Mesothelial cell of epicardium (in vitro differentiated cells): ENCODE measurements around the gene FAM200B. TPM values are rescaled to one million over a fixed set of nuclear protein-coding genes. Genes with fewer than 3 reads are reported as not detected.

Source experiments
- DNase-seq, 2 experiments: peaks; one replicate each; pipeline ENCODE4 v3.0.0; 2021; ENCODE audit warnings: low spot score in 2 of 2; ENCODE audit not compliant: unreplicated experiment in 2 of 2
- H3K27ac Mint-ChIP-seq: 2 replicates; pipeline ENCODE4 v1.8.0; 2021; ENCODE audit warnings: mixed read lengths
- H3K27me3 Mint-ChIP-seq: 2 replicates; pipeline ENCODE4 v1.8.0; 2021; ENCODE audit warnings: low read depth, mixed read lengths
- H3K36me3 Mint-ChIP-seq: 2 replicates; pipeline ENCODE4 v1.8.0; 2021; ENCODE audit warnings: mixed read lengths
- H3K4me1 Mint-ChIP-seq: 2 replicates; pipeline ENCODE4 v1.8.0; 2021; ENCODE audit warnings: mixed read lengths
- H3K4me3 Mint-ChIP-seq: 2 replicates; pipeline ENCODE4 v1.8.0; 2021; ENCODE audit warnings: mild to moderate bottlenecking, moderate library complexity, mixed read lengths
- H3K9me3 Mint-ChIP-seq: 2 replicates; pipeline ENCODE4 v1.8.0; 2021; ENCODE audit warnings: mixed read lengths
- CTCF ChIP-seq: fragments of 200-600 bp; sonication (generic); IDR thresholded peaks from one replicate; pipeline ENCODE4 v1.5.0; 2021; ENCODE audit warnings: antibody characterized with exemption; ENCODE audit not compliant: unreplicated experiment
- total RNA-seq: library from RNA; stranded (reverse); gene quantifications from 3 replicates; pipeline ENCODE4 v1.2.1, GENCODE V29; 2021

Gene FAM200B
- total RNA-seq, 1 donor from 2014 or later: 32.0 TPM

DNA sequence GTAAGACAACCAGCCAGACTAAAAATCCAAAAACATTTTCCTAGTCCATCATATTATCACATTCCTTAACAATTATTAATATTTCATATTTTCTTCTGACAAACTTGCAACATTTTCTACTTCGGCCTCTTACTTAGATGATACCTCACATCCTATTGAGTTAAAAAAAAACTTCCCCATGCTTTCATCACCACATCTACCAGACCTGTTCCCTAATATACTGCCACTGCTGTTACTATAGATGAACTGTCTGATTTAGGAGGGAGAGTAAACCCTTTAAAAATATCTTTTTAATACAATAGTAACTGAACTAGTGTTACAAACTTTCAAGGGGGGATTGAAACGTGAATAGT lies 1.5 kb downstream of the FAM200B start:
- H3K27ac Mint-ChIP-seq: peak overlapping the region; percentile 100
- H3K27me3 Mint-ChIP-seq: no peaks in the 10 kb centered on the region
- no peak for DNase-seq
- peaks cover 24% of the 10 kb centered on the region for H3K36me3 Mint-ChIP-seq
- H3K4me3 Mint-ChIP-seq: peak overlapping the region; percentile 96
- H3K9me3 Mint-ChIP-seq: no peaks in the 10 kb centered on the region
- H3K4me1 Mint-ChIP-seq: peaks cover 33% of the 10 kb centered on the region
- no peak for TF ChIP-seq CTCF

DNA sequence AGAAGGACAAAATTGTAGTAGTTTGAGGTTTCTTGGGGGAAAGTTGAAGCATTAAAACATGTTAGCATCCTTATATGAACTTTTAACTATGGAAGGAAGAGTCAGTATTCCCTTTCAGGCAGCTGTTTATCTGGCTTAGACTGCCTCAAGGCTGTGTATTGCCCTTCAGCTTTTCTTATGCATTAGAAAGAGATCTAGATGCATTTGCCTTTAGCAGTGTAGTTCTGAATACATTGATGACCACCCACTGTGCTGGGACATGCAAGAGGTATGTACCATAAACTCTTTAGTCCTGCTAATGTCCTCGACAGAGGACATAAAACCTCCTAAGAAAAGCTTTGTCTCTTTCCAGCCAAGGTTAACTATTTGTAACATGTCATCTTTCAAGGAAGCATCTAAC lies 2.9 kb downstream of the FAM200B start:
- H3K27me3 Mint-ChIP-seq: no peaks in the 10 kb centered on the region
- H3K4me1 Mint-ChIP-seq: peaks cover 28% of the 10 kb centered on the region
- peak overlapping the region; percentile 84 for H3K27ac Mint-ChIP-seq
- H3K36me3 Mint-ChIP-seq: peaks cover 28% of the 10 kb centered on the region
- DNase-seq: no peak
- TF ChIP-seq CTCF: no peak
- no peaks in the 10 kb centered on the region for H3K9me3 Mint-ChIP-seq
- H3K4me3 Mint-ChIP-seq: no peak overlapping the region

- Mint-ChIP-seq H3K27me3 (no peaks in the 10 kb centered on the region), H3K9me3 (no peaks in the 10 kb centered on the region), H3K27ac (peak overlapping the region; percentile 9), H3K36me3 (peaks cover 28% of the 10 kb centered on the region), H3K4me3 (no peak overlapping the region), H3K4me1 (peaks cover 30% of the 10 kb centered on the region)
- TF ChIP-seq CTCF: no peak
- no peak for DNase-seq
Observed at GRCh38 chr4:15688051-15688450, 6.4 kb downstream of the FAM200B start.

GRCh38 chr4:15689540-15689939 lies 7.9 kb downstream of the FAM200B start:
- Mint-ChIP-seq H3K9me3 (peaks cover 7% of the 10 kb centered on the region), H3K27ac (peak overlapping the region; percentile 94), H3K4me1 (peaks cover 18% of the 10 kb centered on the region), H3K4me3 (no peak overlapping the region), H3K27me3 (no peaks in the 10 kb centered on the region), H3K36me3 (peaks cover 33% of the 10 kb centered on the region)
- TF ChIP-seq CTCF: no peak
- DNase-seq: no peak

- Mint-ChIP-seq H3K27ac (peak overlapping the region; percentile 94), H3K4me3 (no peak overlapping the region), H3K27me3 (no peaks in the 10 kb centered on the region), H3K4me1 (peaks cover 17% of the 10 kb centered on the region), H3K36me3 (peaks cover 29% of the 10 kb centered on the region), H3K9me3 (peaks cover 7% of the 10 kb centered on the region)
- TF ChIP-seq CTCF: no peak
- no peak for DNase-seq
Observed at GRCh38 chr4:15690020-15690809, 8.6 kb downstream of the FAM200B start.
